Amniotic epithelial cell (primary cell): ENCODE data around the gene SLC41A3.
"Not testable (repeated sequence)": the region's sequence is repeated elsewhere in the genome, so short reads cannot be mapped to it uniquely, and the experiment has no call there.

ENCODE experiments used
- DNase-seq: peaks from one replicate; pipeline ENCODE4 v3.0.0-alpha.2; 2010; ENCODE audit warnings: low read depth

Gene SLC41A3

DNA sequence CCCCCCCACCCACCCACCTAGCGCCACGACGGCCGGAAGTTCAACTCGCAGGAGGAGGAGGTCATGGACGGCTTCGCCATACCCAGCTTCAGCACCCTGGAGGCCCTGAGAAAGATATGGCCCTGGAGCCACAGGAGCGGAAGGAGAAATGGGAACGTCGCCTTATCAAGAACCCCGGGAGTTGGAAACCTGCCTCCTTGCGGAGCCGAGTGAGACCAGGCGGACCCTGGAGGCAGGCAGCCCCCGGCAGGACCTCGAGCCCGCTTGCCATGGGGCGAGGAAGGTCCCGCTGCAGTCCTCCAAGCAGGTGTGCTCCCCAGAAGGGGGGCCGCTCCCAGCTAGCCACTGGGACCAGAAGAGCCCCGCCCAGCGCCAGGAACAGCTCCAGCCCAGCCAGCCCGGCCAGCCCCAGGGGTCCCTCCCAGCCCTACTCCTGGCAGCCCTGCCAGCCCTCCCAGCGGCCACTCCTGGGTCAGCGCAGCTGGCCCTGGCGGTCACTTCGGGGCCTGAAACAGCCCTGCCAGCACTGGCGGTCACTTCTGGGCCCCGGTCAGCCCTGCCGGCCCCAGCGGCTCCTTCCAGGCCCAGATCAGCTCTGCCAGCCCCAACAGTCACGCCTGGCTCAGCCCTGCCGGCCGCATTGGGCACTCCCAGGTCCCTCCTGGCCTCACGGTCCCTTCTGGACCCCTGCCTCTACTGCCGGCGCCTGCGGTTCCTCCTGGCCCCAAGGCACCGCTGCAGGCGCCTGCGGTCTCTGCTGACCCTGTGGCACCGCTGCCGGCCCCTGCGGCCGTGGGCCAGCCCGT, 125.2 kb downstream of the SLC41A3 start:
- DNase-seq = no peak

DNA sequence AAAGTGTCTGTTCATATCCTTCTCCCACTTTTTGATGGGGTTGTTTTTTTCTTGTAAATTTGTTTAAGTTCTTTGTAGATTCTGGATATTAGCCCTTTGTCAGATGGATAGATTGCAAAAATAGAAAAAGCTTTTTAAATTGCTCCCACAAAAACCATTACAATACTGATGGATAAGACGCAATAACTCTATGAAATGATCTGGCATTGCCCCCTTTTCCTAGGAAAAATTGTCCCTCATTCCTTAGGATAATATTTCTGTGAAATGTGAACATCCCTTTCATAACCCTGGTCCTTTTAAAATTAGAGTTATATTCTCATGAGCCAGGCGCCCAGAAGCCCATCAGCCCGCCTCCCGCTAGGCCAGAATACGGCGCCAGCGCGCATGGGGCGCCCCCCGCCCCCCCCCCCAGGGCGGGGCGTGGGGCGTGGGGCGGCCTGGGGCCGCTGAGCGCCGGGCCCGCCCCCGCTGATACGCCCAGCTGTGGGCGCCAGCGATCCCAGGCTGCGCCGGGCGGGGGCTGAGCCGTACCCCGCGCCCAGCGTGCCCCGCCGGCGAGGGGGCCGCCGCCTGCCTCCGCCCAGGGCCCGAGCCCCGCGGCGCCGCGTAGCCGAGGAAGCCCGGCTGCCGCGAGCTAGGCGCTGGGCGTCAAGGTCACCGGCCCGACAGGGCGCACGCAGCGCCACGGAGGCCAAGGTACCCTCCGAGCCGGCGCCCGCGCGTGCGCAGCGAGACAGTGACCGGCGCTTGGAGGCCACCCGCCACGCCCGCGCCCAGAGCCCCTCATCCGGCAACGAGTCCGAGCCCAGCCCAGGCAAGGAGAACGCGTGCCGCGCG, 126.0 kb downstream of the SLC41A3 start:
- DNase-seq = no peak

DNA sequence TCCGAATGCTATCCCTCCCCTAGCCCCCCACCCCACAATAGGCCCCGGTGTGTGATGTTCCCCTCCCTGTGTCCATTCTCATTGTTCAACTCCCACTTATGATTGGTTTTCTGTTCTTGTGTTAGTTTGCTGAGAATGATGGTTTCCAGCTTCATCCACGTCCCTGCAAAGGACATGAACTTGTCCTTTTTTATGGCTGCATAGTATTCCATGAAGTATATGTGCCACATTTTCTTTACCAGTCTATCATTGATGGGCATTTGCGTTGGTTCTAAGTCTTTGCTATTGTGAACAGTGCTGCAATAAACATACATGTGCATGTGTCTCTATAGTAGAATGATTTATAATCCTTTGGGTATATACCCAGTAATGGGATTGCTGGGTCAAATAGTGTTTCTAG, 126.9 kb downstream of the SLC41A3 start:
- not testable (repeated sequence) for DNase-seq
